ENCODE data around the gene FER1L5.
A peak's percentile ranks its signal among the peaks of the same experiment; 100 is the strongest.
"Not testable (repeated sequence)": the region's sequence is repeated elsewhere in the genome, so short reads cannot be mapped to it uniquely, and the experiment has no call there.

Gene FER1L5

DNA sequence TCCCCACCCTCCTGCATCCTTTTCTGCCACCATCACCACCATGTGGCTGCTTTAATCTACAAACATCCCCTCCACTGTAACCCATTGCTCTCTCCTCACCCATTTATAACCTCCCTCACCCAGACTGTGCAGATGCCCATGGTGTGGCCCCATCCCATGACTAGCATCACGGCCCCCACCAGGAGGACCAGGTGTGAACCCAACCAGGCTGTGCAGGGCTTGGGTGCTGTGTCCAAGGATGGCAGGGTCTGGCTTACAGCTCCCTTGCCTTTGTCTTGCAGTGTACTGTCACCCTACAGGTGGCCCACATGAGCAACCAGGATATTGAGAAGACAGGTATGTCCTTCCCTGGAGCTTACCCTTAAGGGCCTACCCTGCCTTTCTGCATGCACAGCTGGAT is 6.8 kb downstream of the FER1L5 start:
- H3K4me3 ChIP-seq (ENCODE audit: low read depth, low read length): no peak overlapping the region
- DNase-seq (ENCODE audit: low read depth): no peak
- TF ChIP-seq, protein P1, sequence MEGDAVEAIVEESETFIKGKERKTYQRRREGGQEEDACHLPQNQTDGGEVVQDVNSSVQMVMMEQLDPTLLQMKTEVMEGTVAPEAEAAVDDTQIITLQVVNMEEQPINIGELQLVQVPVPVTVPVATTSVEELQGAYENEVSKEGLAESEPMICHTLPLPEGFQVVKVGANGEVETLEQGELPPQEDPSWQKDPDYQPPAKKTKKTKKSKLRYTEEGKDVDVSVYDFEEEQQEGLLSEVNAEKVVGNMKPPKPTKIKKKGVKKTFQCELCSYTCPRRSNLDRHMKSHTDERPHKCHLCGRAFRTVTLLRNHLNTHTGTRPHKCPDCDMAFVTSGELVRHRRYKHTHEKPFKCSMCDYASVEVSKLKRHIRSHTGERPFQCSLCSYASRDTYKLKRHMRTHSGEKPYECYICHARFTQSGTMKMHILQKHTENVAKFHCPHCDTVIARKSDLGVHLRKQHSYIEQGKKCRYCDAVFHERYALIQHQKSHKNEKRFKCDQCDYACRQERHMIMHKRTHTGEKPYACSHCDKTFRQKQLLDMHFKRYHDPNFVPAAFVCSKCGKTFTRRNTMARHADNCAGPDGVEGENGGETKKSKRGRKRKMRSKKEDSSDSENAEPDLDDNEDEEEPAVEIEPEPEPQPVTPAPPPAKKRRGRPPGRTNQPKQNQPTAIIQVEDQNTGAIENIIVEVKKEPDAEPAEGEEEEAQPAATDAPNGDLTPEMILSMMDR (IDR thresholded peaks at IDR 0.05; ENCODE audit: control insufficient read depth, extremely low read depth, insufficient read depth): no peak

DNA sequence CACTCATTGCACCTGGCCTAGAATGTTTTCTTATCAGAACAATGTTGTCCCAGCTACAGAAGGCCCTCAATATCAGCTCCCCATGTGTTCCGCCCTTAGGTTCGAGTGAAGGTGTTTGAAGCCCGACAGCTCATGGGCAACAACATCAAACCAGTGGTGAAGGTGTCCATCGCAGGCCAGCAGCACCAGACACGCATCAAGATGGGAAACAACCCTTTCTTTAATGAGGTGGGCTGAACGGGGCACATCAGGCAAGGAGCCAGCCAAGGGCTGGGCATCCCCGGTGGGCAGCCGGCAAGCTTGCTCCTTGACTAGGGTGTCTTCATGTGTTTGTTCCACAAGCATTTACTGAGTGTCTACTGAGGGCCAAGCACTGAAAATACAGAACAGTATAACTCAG is 9.2 kb downstream of the FER1L5 start:
- TF ChIP-seq, protein P1 (IDR thresholded peaks at IDR 0.05; ENCODE audit: control insufficient read depth, extremely low read depth, insufficient read depth): no peak
- H3K4me3 ChIP-seq (ENCODE audit: low read depth, low read length): no peak overlapping the region
- no peak for DNase-seq (ENCODE audit: low read depth)

DNA sequence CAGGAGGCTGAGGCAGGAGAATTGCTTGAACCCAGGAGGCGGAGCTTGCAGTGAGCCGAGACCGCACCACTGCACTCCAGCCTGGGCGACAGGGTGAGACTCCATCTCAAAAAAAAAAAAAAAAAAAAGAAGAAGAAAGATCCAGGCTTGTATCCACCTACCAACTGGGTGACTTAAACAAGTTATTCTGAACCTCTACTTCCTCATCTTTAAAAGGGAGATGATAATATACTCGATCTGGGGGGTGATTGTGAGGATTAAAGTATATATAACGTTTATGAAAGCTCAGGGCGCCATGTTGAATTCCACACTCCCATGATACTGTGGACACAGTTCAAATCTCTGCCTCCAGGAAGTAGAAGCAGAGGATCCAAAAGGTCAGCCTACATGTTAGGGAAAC is 12.2 kb downstream of the FER1L5 start:
- not testable (repeated sequence) for DNase-seq (ENCODE audit: low read depth); H3K4me3 ChIP-seq (ENCODE audit: low read depth, low read length)

DNA sequence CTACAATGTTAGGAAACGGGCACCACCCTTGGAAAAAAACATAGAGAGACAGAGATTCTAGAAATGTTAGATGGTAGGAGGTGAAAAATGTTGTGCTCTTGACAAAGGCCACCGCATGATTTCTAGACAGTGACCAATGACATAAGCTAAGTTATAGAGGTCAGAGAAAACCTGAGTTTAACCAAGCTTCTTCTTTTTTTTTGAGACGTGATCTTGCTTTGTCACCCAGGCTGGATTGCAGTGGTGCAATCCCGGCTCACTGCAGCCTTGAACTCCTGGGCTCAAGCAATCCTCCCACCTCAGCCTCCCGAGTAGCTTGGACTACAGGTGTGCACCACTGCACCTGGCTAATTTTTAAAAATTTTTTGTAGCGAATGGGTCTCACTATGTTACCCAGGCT is 13.0 kb downstream of the FER1L5 start:
- DNase-seq (ENCODE audit: low read depth): no peak
- H3K4me3 ChIP-seq (ENCODE audit: low read depth, low read length): no peak overlapping the region
- TF ChIP-seq, protein P1 (IDR thresholded peaks at IDR 0.05; ENCODE audit: control insufficient read depth, extremely low read depth, insufficient read depth): no peak

DNA sequence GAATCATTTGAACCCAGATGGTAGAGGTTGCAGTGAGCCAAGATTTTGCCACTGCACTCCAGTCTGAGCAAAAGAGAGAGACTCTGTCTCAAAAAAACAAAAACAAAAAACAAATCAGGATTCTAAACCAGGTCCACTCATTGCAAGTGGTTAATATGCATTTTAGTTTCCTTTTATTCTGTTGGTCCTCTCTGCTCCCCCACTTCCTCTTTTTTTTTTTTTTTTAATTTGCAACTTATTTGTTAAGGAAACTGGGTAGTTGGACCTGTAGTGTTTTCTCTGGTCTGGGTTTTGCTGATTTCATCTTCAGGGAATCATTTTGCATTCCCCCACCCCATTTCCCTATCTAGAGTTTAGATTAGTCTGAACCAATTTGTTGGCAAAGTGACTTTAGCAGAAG is 14.0 kb downstream of the FER1L5 start:
- no peak for DNase-seq (ENCODE audit: low read depth)
- TF ChIP-seq, protein P1 (IDR thresholded peaks at IDR 0.05; ENCODE audit: control insufficient read depth, extremely low read depth, insufficient read depth): no peak
- no peak overlapping the region for H3K4me3 ChIP-seq (ENCODE audit: low read depth, low read length)

DNA sequence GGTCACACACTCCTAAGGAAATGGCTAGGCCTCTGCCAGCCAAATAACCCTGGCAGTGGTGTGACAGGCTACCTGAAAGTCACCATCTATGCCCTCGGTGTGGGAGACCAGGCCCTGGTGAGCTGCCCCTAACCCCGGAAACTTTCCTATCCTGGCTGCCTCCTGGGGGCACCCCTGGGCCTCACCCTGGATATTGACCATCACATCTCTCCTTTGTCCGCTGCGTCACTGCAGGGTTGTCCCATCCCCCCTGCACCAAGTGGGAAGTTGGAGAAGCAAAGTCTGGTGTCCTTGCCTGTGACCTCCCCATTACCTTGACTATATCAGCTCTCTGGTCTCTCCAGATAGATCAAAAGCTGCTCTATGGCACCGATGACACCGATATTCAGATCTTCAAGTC is 18.8 kb downstream of the FER1L5 start:
- TF ChIP-seq, protein P1 (IDR thresholded peaks at IDR 0.05; ENCODE audit: control insufficient read depth, extremely low read depth, insufficient read depth): no peak
- H3K4me3 ChIP-seq (ENCODE audit: low read depth, low read length): no peak overlapping the region
- no peak for DNase-seq (ENCODE audit: low read depth)

DNA sequence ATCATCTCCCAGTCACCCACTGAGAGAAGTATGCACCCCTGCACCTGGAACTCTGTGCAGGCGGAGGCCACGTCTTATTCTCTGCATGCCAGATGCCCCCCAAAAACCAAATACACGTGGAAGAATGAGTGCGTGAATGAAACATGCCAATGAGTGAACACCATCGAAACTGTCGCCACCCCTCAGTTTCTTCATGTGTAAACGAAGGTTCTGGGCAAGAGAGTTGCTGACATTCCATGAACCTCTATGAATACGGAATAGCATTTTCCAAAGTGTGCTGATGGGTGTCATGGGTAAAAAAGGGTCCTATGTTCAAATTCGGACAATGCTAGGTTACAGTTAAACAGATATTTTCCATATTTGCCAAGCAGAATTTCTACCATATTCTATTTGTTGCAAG is 19.8 kb downstream of the FER1L5 start:
- no peak overlapping the region for H3K4me3 ChIP-seq (ENCODE audit: low read depth, low read length)
- TF ChIP-seq, protein P1 (IDR thresholded peaks at IDR 0.05; ENCODE audit: control insufficient read depth, extremely low read depth, insufficient read depth): no peak

DNA sequence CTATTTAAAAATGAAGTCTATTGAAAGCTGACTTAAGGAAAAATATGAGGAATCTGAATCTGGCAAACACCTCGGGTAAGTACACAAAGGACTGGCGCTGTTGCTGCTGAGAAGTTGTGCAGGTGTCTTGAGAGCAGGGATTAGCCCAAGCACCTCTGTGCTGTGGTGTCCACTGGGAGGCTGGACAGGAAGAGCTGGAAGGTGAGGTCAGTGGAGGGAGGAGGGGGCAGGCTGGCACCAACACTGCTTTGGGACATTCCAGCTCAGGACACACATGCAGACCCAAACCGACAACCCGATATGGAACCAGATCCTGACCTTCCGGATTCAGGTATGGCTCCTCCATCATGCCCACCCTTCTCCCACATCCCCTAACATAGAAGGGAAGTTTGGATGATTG is 20.6 kb downstream of the FER1L5 start:
- H3K4me3 ChIP-seq (ENCODE audit: low read depth, low read length): no peak overlapping the region
- DNase-seq (ENCODE audit: low read depth): peak; percentile 56
- TF ChIP-seq, protein P1 (IDR thresholded peaks at IDR 0.05; ENCODE audit: control insufficient read depth, extremely low read depth, insufficient read depth): no peak

More for the DNA sequence above, 19.8 kb downstream of the FER1L5 start:
- DNase-seq (ENCODE audit: low read depth): no peak
